Keratinocyte (primary cell): ENCODE measurements around the gene FTL.

Experiments
- CTCF ChIP-seq, 3 experiments: IDR thresholded peaks in 1 of 3; conservative IDR thresholded peaks in 1 of 3; optimal IDR thresholded peaks in 1 of 3; 2 replicates in 2 of 3; 3 replicates in 1 of 3; pipeline versions ENCODE3 to v1.5.1; 2011; ENCODE audit warnings: low read length in 3 of 3, mild to moderate bottlenecking in 3 of 3, moderate library complexity in 2 of 3, control low read depth in 1 of 3, inconsistent platforms in 1 of 3; ENCODE audit not compliant: insufficient read depth in 2 of 3; ENCODE audit errors: extremely low read depth in 1 of 3
- EZH2 ChIP-seq: IDR thresholded peaks from one replicate; pipeline ENCODE4 v1.6.1; 2012; ENCODE audit warnings: inconsistent platforms, mild to moderate bottlenecking, low read length, moderate library complexity

GRCh38 chr19:49004964-49005614, 40.0 kb downstream of the FTL start:
- TF ChIP-seq CTCF (optimal IDR thresholded peaks at IDR 0.05 in 1 of 3, IDR thresholded peaks at IDR 0.05 in 1 of 3, conservative IDR thresholded peaks at IDR 0.05 in 1 of 3; ENCODE audit: extremely low read depth in 1 of 3, insufficient read depth in 2 of 3, low read length in 3 of 3): no peak
- no peak for TF ChIP-seq EZH2
